Heart left ventricle (tissue), 13 donors: ENCODE results near the gene KIF21B.

ENCODE experiments used
- POLR2A ChIP-seq, 2 donors: fragments of 450-650 bp; IDR thresholded peaks; one replicate each; pipeline ENCODE4 v1.6.1; 2017; ENCODE audit warnings: antibody characterized with exemption in 2 of 2, mild to moderate bottlenecking in 2 of 2, moderate library complexity in 2 of 2
- TF ChIP-seq, protein P1 (sequence below), 12 donors: fragments of 200-600 bp; sonication (generic) in 4 of 12; IDR thresholded peaks; one replicate each; pipeline versions ENCODE4 v1.5.0 to v1.8.0; 2018 to 2022; ENCODE audit warnings: antibody characterized with exemption in 12 of 12, mild to moderate bottlenecking in 5 of 12
- donor health status: ischemic (EF 13 %, LVEDD 7.1; RV severe dilation, severe dysfunction).
- donor health status: DM: no; HTN: yes; CAD: no.
- donor health status: DM: no; HTN: no; CAD: no.
- donor health status: ischemic (EF 25% LVEDD 6.9; RV normal size, moderate dysfunction).
- donor health status: ischemic (EF 25% LVEDD 5.7; RV mildly dilated, moderate dysfunction).
- donor health status: ischemic (EF 35%, LVEDD 5.7; RV mildly dilated, moderate dysfunction).
- donor health status: nonischemic (EF 11% LVEDD 7.7; RV severe dilation, severe dysfunction).
- donor health status: DM: yes; HTN: yes; CAD: no.
- donor health status: PGD.
- donor health status: ischemic (EF 29% LVEDD 5.4; RV normal size, mild dysfunction).
- donor health status: nonischemic (EF 23%, LVEDD 6.1; RV moderate dilation, normal function).

DNA sequence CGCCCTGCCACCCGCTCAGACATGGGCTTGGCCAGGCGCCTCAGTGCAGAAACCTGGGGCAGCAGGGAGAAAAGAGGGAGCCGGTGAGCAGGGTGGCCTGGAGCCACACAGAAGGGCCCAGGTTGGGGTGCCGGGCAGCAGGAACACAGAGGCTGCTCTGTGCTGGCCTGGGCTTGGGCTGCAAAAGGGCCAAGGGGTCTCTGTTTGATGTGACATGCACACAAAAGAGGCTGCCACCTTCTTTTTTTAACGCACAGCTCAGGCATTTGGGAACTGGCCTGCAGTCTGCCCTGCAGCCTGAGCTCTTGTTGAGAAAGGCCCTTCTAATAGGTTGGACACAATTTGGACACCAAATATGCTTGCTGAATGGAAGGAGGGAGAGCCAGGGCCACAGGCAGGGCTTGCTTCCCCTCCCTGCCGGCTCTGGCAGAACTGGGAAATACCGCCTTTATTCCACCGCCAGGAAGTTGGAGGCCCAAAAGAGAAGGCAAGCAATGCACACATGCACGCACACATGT lies 32.4 kb downstream of the KIF21B start:
- TF ChIP-seq POLR2A (IDR thresholded peaks at IDR 0.05), result no peak
- TF ChIP-seq, protein P1, sequence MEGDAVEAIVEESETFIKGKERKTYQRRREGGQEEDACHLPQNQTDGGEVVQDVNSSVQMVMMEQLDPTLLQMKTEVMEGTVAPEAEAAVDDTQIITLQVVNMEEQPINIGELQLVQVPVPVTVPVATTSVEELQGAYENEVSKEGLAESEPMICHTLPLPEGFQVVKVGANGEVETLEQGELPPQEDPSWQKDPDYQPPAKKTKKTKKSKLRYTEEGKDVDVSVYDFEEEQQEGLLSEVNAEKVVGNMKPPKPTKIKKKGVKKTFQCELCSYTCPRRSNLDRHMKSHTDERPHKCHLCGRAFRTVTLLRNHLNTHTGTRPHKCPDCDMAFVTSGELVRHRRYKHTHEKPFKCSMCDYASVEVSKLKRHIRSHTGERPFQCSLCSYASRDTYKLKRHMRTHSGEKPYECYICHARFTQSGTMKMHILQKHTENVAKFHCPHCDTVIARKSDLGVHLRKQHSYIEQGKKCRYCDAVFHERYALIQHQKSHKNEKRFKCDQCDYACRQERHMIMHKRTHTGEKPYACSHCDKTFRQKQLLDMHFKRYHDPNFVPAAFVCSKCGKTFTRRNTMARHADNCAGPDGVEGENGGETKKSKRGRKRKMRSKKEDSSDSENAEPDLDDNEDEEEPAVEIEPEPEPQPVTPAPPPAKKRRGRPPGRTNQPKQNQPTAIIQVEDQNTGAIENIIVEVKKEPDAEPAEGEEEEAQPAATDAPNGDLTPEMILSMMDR (IDR thresholded peaks at IDR 0.05), result no peak
